Smooth muscle cell (in vitro differentiated cells): ENCODE results near the gene CNOT1. TPM values are rescaled to one million over a fixed set of nuclear protein-coding genes. Genes with fewer than 3 reads are reported as not detected.
"Not testable (repeated sequence)": the region's sequence is repeated elsewhere in the genome, so short reads cannot be mapped to it uniquely, and the experiment has no call there.

Source experiments
- DNase-seq: peaks from one replicate; lab custom pipeline; 2025; ENCODE audit not compliant: unreplicated experiment; lab: John Stamatoyannopoulos, UW
- H2AFZ ChIP-seq: fragments of 200-600 bp; sonication (generic); 2 replicates; pipeline ENCODE4 v1.6.0; 2016; ENCODE audit warnings: antibody characterized with exemption, low read depth, mild to moderate bottlenecking
- H3F3A ChIP-seq: fragments of 200-600 bp; sonication (generic); 2 replicates; pipeline ENCODE4 v1.6.0; 2017; ENCODE audit warnings: antibody characterized with exemption, low read depth
- H3K27ac ChIP-seq: fragments of 200-600 bp; sonication (generic); 2 replicates; pipeline ENCODE4 v1.5.1; 2016; ENCODE audit warnings: low read depth, mild to moderate bottlenecking
- H3K27me3 ChIP-seq: fragments of 200-600 bp; sonication (generic); 2 replicates; pipeline ENCODE4 v1.6.1; 2016; ENCODE audit warnings: low read depth, mild to moderate bottlenecking
- H3K36me3 ChIP-seq: fragments of 200-600 bp; sonication (generic); 2 replicates; pipeline ENCODE4 v1.5.1; 2016; ENCODE audit warnings: low read depth
- H3K4me1 ChIP-seq: fragments of 200-600 bp; sonication (generic); 2 replicates; pipeline ENCODE4 v1.5.1; 2016; ENCODE audit warnings: low read depth
- H3K4me2 ChIP-seq: fragments of 200-600 bp; sonication (generic); 2 replicates; pipeline ENCODE4 v1.6.0; 2016; ENCODE audit warnings: mild to moderate bottlenecking
- H3K4me3 ChIP-seq: fragments of 200-600 bp; sonication (generic); 2 replicates; pipeline ENCODE4 v1.5.1; 2016; ENCODE audit warnings: mild to moderate bottlenecking
- H3K79me2 ChIP-seq: fragments of 200-600 bp; sonication (generic); 2 replicates; pipeline ENCODE4 v1.6.0; 2016; ENCODE audit warnings: low read depth, mild to moderate bottlenecking
- H3K9ac ChIP-seq: fragments of 200-600 bp; sonication (generic); 2 replicates; pipeline ENCODE4 v1.6.0; 2016; ENCODE audit warnings: low read depth
- H3K9me3 ChIP-seq: fragments of 200-600 bp; sonication (generic); replicated peaks from 2 replicates; pipeline ENCODE4 v1.5.1; 2016; ENCODE audit warnings: low read depth
- H4K20me1 ChIP-seq: fragments of 200-600 bp; sonication (generic); 2 replicates; pipeline ENCODE4 v1.6.0; 2016; ENCODE audit warnings: low read depth
- WGBS: methylation state at CpG from one replicate; pipeline ENCODE4 v1.1.7; 2016; ENCODE audit warnings: low lambda C conversion rate; 5-methylcytosine and 5-hydroxymethylcytosine counted together
- polyA plus RNA-seq: library from polyadenylated mRNA; unstranded; fragments of >200 nt; fragmentation: Nextera tagmentation; extraction: Ambion mirVana; gene quantifications from 2 replicates; pipeline ENCODE4 v1.2.1, GENCODE V29; 2016
- total RNA-seq: library from RNA; depleted of rRNA; stranded (reverse); fragments of >200 nt; gene quantifications from 2 replicates; pipeline ENCODE4 v1.2.3, GENCODE V29; 2014
- TF ChIP-seq, protein P1 (sequence below): fragments of 200-600 bp; sonication (generic); IDR thresholded peaks from 2 replicates; pipeline ENCODE4 v1.5.1; 2017; ENCODE audit warnings: borderline replicate concordance, mild to moderate bottlenecking, antibody characterized with exemption; ENCODE audit not compliant: insufficient read depth, poor library complexity, severe bottlenecking

The CNOT1 gene
- total and polyA plus RNA-seq, 2 experiments from 2014 or later: 42.6 to 88.4 TPM

DNA sequence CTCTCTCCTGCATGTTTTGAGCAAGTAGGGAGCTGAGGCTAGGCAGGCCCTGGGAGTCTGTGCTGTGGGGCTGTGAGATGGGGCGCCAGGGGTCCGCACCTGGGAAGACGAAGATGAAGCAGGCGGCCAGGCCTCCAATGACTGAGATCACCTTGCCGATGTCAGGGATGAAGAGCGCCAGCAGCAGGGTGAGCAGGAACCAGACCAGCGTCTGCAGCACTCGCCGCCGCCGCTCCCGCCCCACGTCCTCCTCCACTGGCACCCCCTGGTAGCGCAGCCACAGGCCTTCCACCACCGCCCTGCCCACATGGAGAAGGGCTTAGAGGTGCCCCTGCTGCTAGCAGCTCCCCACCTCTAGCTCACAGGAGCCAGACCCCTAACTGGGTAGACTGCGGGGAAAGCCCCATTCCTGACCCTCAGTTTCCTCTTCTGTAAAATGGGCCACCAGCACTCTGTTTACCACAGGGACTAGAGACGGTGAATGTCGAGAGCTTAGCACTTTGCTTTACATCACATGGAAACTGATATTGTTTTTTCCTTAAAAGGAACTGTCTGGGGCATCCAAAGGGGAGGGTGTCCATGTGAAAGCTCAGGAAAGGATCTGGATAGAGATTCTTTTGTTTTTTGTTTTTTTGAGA is 41.4 kb upstream of the CNOT1 start:
- WGBS: 95% methylated on average over 11 of the region's 18 CpGs
- H3K9ac ChIP-seq: no peak overlapping the region
- no peak overlapping the region for H3K4me3 ChIP-seq
- DNase-seq: no peak
- TF ChIP-seq, protein P1, sequence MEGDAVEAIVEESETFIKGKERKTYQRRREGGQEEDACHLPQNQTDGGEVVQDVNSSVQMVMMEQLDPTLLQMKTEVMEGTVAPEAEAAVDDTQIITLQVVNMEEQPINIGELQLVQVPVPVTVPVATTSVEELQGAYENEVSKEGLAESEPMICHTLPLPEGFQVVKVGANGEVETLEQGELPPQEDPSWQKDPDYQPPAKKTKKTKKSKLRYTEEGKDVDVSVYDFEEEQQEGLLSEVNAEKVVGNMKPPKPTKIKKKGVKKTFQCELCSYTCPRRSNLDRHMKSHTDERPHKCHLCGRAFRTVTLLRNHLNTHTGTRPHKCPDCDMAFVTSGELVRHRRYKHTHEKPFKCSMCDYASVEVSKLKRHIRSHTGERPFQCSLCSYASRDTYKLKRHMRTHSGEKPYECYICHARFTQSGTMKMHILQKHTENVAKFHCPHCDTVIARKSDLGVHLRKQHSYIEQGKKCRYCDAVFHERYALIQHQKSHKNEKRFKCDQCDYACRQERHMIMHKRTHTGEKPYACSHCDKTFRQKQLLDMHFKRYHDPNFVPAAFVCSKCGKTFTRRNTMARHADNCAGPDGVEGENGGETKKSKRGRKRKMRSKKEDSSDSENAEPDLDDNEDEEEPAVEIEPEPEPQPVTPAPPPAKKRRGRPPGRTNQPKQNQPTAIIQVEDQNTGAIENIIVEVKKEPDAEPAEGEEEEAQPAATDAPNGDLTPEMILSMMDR: no peak
- H2AFZ ChIP-seq: no peak overlapping the region
- H3K9me3 ChIP-seq: no peaks in the 10 kb centered on the region
- H3K36me3 ChIP-seq: no peaks in the 10 kb centered on the region
- H3K79me2 ChIP-seq: no peaks in the 10 kb centered on the region
- H3K4me1 ChIP-seq: no peaks in the 10 kb centered on the region
- H3K27me3 ChIP-seq: no peaks in the 10 kb centered on the region
- H3F3A ChIP-seq: no peaks in the 10 kb centered on the region
- H3K27ac ChIP-seq: no peak overlapping the region
- no peaks in the 10 kb centered on the region for H4K20me1 ChIP-seq
- no peak overlapping the region for H3K4me2 ChIP-seq

- Histone ChIP-seq H3K79me2 (no peaks in the 10 kb centered on the region), H2AFZ (no peak overlapping the region), H3F3A (no peaks in the 10 kb centered on the region), H3K9me3 (no peaks in the 10 kb centered on the region), H3K4me1 (no peaks in the 10 kb centered on the region), H3K27ac (no peak overlapping the region), H3K36me3 (no peaks in the 10 kb centered on the region), H3K4me3 (no peak overlapping the region), H3K4me2 (no peak overlapping the region), H3K9ac (no peak overlapping the region), H4K20me1 (no peaks in the 10 kb centered on the region), H3K27me3 (no peaks in the 10 kb centered on the region)
- DNase-seq: no peak
- TF ChIP-seq, protein P1: no peak
Measured at GRCh38 chr16:58670177-58670576, 40.6 kb upstream of the CNOT1 start.

- no peak overlapping the region for H3K27ac ChIP-seq
- H3K9me3 ChIP-seq: no peaks in the 10 kb centered on the region
- no peak overlapping the region for H2AFZ ChIP-seq
- DNase-seq: no peak
- H3K4me3 ChIP-seq: no peak overlapping the region
- no peaks in the 10 kb centered on the region for H3F3A ChIP-seq
- no peak overlapping the region for H3K4me2 ChIP-seq
- no peak overlapping the region for H3K9ac ChIP-seq
- no peaks in the 10 kb centered on the region for H3K79me2 ChIP-seq
- no peaks in the 10 kb centered on the region for H3K27me3 ChIP-seq
- WGBS: 92% methylated on average over 8 of the region's 8 CpGs
- no peaks in the 10 kb centered on the region for H3K4me1 ChIP-seq
- no peaks in the 10 kb centered on the region for H3K36me3 ChIP-seq
- TF ChIP-seq, protein P1: no peak
- H4K20me1 ChIP-seq: no peaks in the 10 kb centered on the region
Measured at GRCh38 chr16:58665200-58665599, 35.6 kb upstream of the CNOT1 start.

- Histone ChIP-seq H3K9me3 (no peaks in the 10 kb centered on the region), H3K9ac (no peak overlapping the region), H3F3A (no peaks in the 10 kb centered on the region), H3K36me3 (no peaks in the 10 kb centered on the region), H3K4me1 (no peaks in the 10 kb centered on the region), H3K27me3 (no peaks in the 10 kb centered on the region), H3K4me3 (no peak overlapping the region), H3K4me2 (no peak overlapping the region), H3K79me2 (no peaks in the 10 kb centered on the region), H3K27ac (no peak overlapping the region), H4K20me1 (no peaks in the 10 kb centered on the region), H2AFZ (no peak overlapping the region)
- TF ChIP-seq, protein P1: peak; percentile 70
- DNase-seq: no peak
- 44% methylated on average over 12 of the region's 12 CpGs for WGBS
Measured at GRCh38 chr16:58661199-58661830, 31.7 kb upstream of the CNOT1 start.

DNA sequence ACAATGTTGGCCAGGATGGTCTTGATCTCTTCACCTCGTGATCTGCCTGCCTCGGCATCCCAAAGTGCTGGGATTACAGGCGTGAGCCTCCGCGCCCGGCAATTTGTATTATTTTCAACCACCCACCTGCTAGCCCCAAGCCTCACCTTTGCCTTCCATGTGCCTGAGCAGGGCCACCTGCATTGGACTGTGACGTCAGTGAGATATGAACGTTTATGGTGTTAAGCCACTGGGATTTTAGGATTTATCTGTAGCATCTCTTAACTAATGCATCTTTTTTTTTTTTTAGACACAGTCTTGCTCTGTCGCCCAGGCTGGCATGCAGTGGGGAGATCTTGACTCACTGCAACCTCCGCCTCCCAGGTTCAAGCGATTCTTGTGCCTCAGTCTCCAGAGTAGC is 30.3 kb upstream of the CNOT1 start:
- not testable (repeated sequence) for H2AFZ ChIP-seq, H3K9ac ChIP-seq

More for the DNA sequence above, 30.3 kb upstream of the CNOT1 start:
- not testable (repeated sequence) for H3K4me2 ChIP-seq, H3K27ac ChIP-seq, H3K36me3 ChIP-seq, H3K9me3 ChIP-seq, H3K4me3 ChIP-seq, H4K20me1 ChIP-seq, H3K27me3 ChIP-seq, H3K79me2 ChIP-seq, H3K4me1 ChIP-seq, H3F3A ChIP-seq, DNase-seq
- WGBS: 92% methylated on average over 11 of the region's 11 CpGs
